ENCODE measurements around the gene MROH2A.
A peak's percentile ranks its signal among the peaks of the same experiment; 100 is the strongest.
"Not testable (repeated sequence)": the region's sequence is repeated elsewhere in the genome, so short reads cannot be mapped to it uniquely, and the experiment has no call there.

The MROH2A gene

DNA sequence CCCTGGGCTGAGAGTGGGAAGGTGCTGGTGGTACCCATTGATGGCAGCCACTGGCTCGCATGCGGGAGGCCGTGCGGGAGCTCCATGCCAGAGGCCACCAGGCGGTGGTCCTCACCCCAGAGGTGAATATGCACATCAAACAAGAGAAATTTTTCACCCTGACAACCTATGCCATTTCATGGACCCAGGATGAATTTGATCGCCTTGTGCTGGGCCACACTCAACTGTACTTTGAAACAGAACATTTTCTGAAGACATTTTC is 30.9 kb upstream of the MROH2A start:
- no peak overlapping the region for H3K27ac ChIP-seq (ENCODE audit: low read depth, low read length)
- no peak overlapping the region for H3K9ac ChIP-seq (ENCODE audit: low read depth in 1 of 2, low read length in 2 of 2)
- H3K9me3 ChIP-seq (ENCODE audit: control insufficient read depth in 1 of 2, low read length in 2 of 2): peaks cover 9 to 11% of the 10 kb centered on the region in 2 donors
- H3K4me3 ChIP-seq (ENCODE audit: low read depth in 1 of 2, low read length in 2 of 2): no peak overlapping the region
- H3K36me3 ChIP-seq (ENCODE audit: control insufficient read depth in 1 of 2, insufficient read depth in 2 of 2, low read length in 2 of 2): no peaks in the 10 kb centered on the region
- peaks cover 5 to 11% of the 10 kb centered on the region in 2 donors for H3K4me1 ChIP-seq (ENCODE audit: control insufficient read depth in 1 of 2, insufficient read depth in 2 of 2, low read length in 2 of 2)
- no peaks in the 10 kb centered on the region for H3K27me3 ChIP-seq (ENCODE audit: control insufficient read depth in 1 of 2, insufficient read depth in 2 of 2, low read length in 2 of 2)

- H3K36me3 ChIP-seq (ENCODE audit: control insufficient read depth in 1 of 2, insufficient read depth in 2 of 2, low read length in 2 of 2); H3K9ac ChIP-seq (ENCODE audit: low read depth in 1 of 2, low read length in 2 of 2); H3K27me3 ChIP-seq (ENCODE audit: control insufficient read depth in 1 of 2, insufficient read depth in 2 of 2, low read length in 2 of 2); H3K27ac ChIP-seq (ENCODE audit: low read depth, low read length); H3K4me3 ChIP-seq (ENCODE audit: low read depth in 1 of 2, low read length in 2 of 2); H3K4me1 ChIP-seq (ENCODE audit: control insufficient read depth in 1 of 2, insufficient read depth in 2 of 2, low read length in 2 of 2): not testable (repeated sequence)
- H3K9me3 ChIP-seq (ENCODE audit: control insufficient read depth in 1 of 2, low read length in 2 of 2): peaks cover 9 to 11% of the 10 kb centered on the region in 2 donors
Observed at GRCh38 chr2:233750689-233751088, 27.4 kb upstream of the MROH2A start.

GRCh38 chr2:233751212-233752009 is 26.7 kb upstream of the MROH2A start:
- not testable (repeated sequence) for H3K36me3 ChIP-seq (ENCODE audit: control insufficient read depth in 1 of 2, insufficient read depth in 2 of 2, low read length in 2 of 2); H3K27me3 ChIP-seq (ENCODE audit: control insufficient read depth in 1 of 2, insufficient read depth in 2 of 2, low read length in 2 of 2)

GRCh38 chr2:233754872-233755611 is 23.1 kb upstream of the MROH2A start:
- Histone ChIP-seq H3K9ac (ENCODE audit: low read depth in 1 of 2, low read length in 2 of 2) (no peak overlapping the region), H3K4me1 (ENCODE audit: control insufficient read depth in 1 of 2, insufficient read depth in 2 of 2, low read length in 2 of 2) (peaks cover 19 to 28% of the 10 kb centered on the region in 2 donors), H3K36me3 (ENCODE audit: control insufficient read depth in 1 of 2, insufficient read depth in 2 of 2, low read length in 2 of 2) (no peaks in the 10 kb centered on the region), H3K9me3 (ENCODE audit: control insufficient read depth in 1 of 2, low read length in 2 of 2) (peaks cover 9 to 11% of the 10 kb centered on the region in 2 donors), H3K4me3 (ENCODE audit: low read depth in 1 of 2, low read length in 2 of 2) (no peak overlapping the region), H3K27me3 (ENCODE audit: control insufficient read depth in 1 of 2, insufficient read depth in 2 of 2, low read length in 2 of 2) (no peaks in the 10 kb centered on the region), H3K27ac (ENCODE audit: low read depth, low read length) (no peak overlapping the region)

More at GRCh38 chr2:233751212-233752009, 26.7 kb upstream of the MROH2A start:
- peaks cover 9 to 11% of the 10 kb centered on the region in 2 donors for H3K9me3 ChIP-seq (ENCODE audit: control insufficient read depth in 1 of 2, low read length in 2 of 2)
- H3K4me3 ChIP-seq (ENCODE audit: low read depth in 1 of 2, low read length in 2 of 2); H3K9ac ChIP-seq (ENCODE audit: low read depth in 1 of 2, low read length in 2 of 2); H3K4me1 ChIP-seq (ENCODE audit: control insufficient read depth in 1 of 2, insufficient read depth in 2 of 2, low read length in 2 of 2); H3K27ac ChIP-seq (ENCODE audit: low read depth, low read length): not testable (repeated sequence)

GRCh38 chr2:233756429-233757081 is 21.6 kb upstream of the MROH2A start:
- Histone ChIP-seq H3K9ac (ENCODE audit: low read depth in 1 of 2, low read length in 2 of 2) (no peak overlapping the region), H3K4me3 (ENCODE audit: low read depth in 1 of 2, low read length in 2 of 2) (no peak overlapping the region), H3K9me3 (ENCODE audit: control insufficient read depth in 1 of 2, low read length in 2 of 2) (no peaks in the 10 kb centered on the region), H3K27ac (ENCODE audit: low read depth, low read length) (no peak overlapping the region), H3K36me3 (ENCODE audit: control insufficient read depth in 1 of 2, insufficient read depth in 2 of 2, low read length in 2 of 2) (no peaks in the 10 kb centered on the region), H3K27me3 (ENCODE audit: control insufficient read depth in 1 of 2, insufficient read depth in 2 of 2, low read length in 2 of 2) (no peaks in the 10 kb centered on the region), H3K4me1 (ENCODE audit: control insufficient read depth in 1 of 2, insufficient read depth in 2 of 2, low read length in 2 of 2) (peaks cover 28 to 41% of the 10 kb centered on the region in 2 donors)

GRCh38 chr2:233758141-233758540 is 20.0 kb upstream of the MROH2A start:
- no peaks in the 10 kb centered on the region for H3K27me3 ChIP-seq (ENCODE audit: control insufficient read depth in 1 of 2, insufficient read depth in 2 of 2, low read length in 2 of 2)

GRCh38 chr2:233758849-233759248 is 19.3 kb upstream of the MROH2A start:
- H3K9ac ChIP-seq (ENCODE audit: low read depth in 1 of 2, low read length in 2 of 2): no peak overlapping the region
- no peaks in the 10 kb centered on the region for H3K9me3 ChIP-seq (ENCODE audit: control insufficient read depth in 1 of 2, low read length in 2 of 2)
- peak overlapping the region; percentile 15 to 19 for H3K4me3 ChIP-seq (ENCODE audit: low read depth in 1 of 2, low read length in 2 of 2)
- H3K4me1 ChIP-seq (ENCODE audit: control insufficient read depth in 1 of 2, insufficient read depth in 2 of 2, low read length in 2 of 2): peaks cover 28 to 44% of the 10 kb centered on the region in 2 donors
- no peaks in the 10 kb centered on the region for H3K27me3 ChIP-seq (ENCODE audit: control insufficient read depth in 1 of 2, insufficient read depth in 2 of 2, low read length in 2 of 2)
- no peaks in the 10 kb centered on the region for H3K36me3 ChIP-seq (ENCODE audit: control insufficient read depth in 1 of 2, insufficient read depth in 2 of 2, low read length in 2 of 2)
- H3K27ac ChIP-seq (ENCODE audit: low read depth, low read length): no peak overlapping the region

More at GRCh38 chr2:233758141-233758540, 20.0 kb upstream of the MROH2A start:
- H3K9ac ChIP-seq (ENCODE audit: low read depth in 1 of 2, low read length in 2 of 2): peak overlapping the region in 1 of 2 donors; percentile 21
- peaks cover 28 to 41% of the 10 kb centered on the region in 2 donors for H3K4me1 ChIP-seq (ENCODE audit: control insufficient read depth in 1 of 2, insufficient read depth in 2 of 2, low read length in 2 of 2)
- H3K27ac ChIP-seq (ENCODE audit: low read depth, low read length): no peak overlapping the region
- H3K9me3 ChIP-seq (ENCODE audit: control insufficient read depth in 1 of 2, low read length in 2 of 2): no peaks in the 10 kb centered on the region
- H3K36me3 ChIP-seq (ENCODE audit: control insufficient read depth in 1 of 2, insufficient read depth in 2 of 2, low read length in 2 of 2): no peaks in the 10 kb centered on the region
- peak overlapping the region in 1 of 2 donors; percentile 15 for H3K4me3 ChIP-seq (ENCODE audit: low read depth in 1 of 2, low read length in 2 of 2)

GRCh38 chr2:233760043-233760442 is 18.1 kb upstream of the MROH2A start, which contains the start of gene UGT1A1:
Gene UGT1A1, plus strand, starts transcription at chr2:233760270. Its CDS starts 18 bp downstream, at chr2:233760288.
- Histone ChIP-seq H3K27me3 (ENCODE audit: control insufficient read depth in 1 of 2, insufficient read depth in 2 of 2, low read length in 2 of 2) (no peaks in the 10 kb centered on the region), H3K27ac (ENCODE audit: low read depth, low read length) (peak within 1 kb of the TSS; percentile 54), H3K9me3 (ENCODE audit: control insufficient read depth in 1 of 2, low read length in 2 of 2) (no peaks in the 10 kb centered on the region), H3K9ac (ENCODE audit: low read depth in 1 of 2, low read length in 2 of 2) (peak within 1 kb of the TSS in 1 of 2 donors; percentile 49), H3K36me3 (ENCODE audit: control insufficient read depth in 1 of 2, insufficient read depth in 2 of 2, low read length in 2 of 2) (no peaks in the 10 kb centered on the region), H3K4me1 (ENCODE audit: control insufficient read depth in 1 of 2, insufficient read depth in 2 of 2, low read length in 2 of 2) (peaks cover 34 to 55% of the 10 kb centered on the region in 2 donors), H3K4me3 (ENCODE audit: low read depth in 1 of 2, low read length in 2 of 2) (peak within 1 kb of the TSS; percentile 51)

DNA sequence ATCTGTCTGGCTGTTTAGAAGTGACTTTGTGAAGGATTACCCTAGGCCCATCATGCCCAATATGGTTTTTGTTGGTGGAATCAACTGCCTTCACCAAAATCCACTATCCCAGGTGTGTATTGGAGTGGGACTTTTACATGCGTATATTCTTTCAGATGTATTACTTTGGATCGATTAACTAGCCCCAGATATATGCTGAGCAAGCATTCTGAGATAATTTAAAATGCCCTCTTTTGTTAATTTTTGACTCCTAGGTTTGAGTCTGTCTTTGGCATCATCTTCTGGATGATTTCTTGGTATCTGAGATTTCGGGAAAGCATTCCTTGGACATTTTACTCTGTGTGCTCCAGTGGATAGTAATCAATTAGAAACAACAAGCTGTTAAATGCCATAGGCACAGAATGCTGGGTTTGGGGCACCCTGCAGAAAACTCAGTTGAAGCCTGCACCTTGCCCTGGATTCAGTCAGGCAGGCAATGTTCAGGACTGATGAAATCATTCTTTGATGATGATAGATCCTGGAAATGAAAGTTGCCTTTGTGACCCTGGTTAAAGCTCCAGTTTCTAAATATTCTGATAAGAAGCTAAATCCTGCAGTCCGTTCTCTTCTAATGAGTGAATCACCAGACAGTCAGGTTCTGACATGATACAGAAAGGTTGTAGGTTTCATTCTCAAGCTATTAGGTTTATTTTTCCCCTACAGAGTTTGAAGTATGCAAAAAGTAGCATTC is 16.9 kb upstream of the MROH2A start:
- no peaks in the 10 kb centered on the region for H3K36me3 ChIP-seq (ENCODE audit: control insufficient read depth in 1 of 2, insufficient read depth in 2 of 2, low read length in 2 of 2)
- no peak overlapping the region for H3K27ac ChIP-seq (ENCODE audit: low read depth, low read length)
- H3K9ac ChIP-seq (ENCODE audit: low read depth in 1 of 2, low read length in 2 of 2): peak overlapping the region; percentile 32 to 49
- H3K9me3 ChIP-seq (ENCODE audit: control insufficient read depth in 1 of 2, low read length in 2 of 2): no peaks in the 10 kb centered on the region
- H3K4me3 ChIP-seq (ENCODE audit: low read depth in 1 of 2, low read length in 2 of 2): peak overlapping the region; percentile 51
- H3K4me1 ChIP-seq (ENCODE audit: control insufficient read depth in 1 of 2, insufficient read depth in 2 of 2, low read length in 2 of 2): peaks cover 35 to 50% of the 10 kb centered on the region in 2 donors
- no peaks in the 10 kb centered on the region for H3K27me3 ChIP-seq (ENCODE audit: control insufficient read depth in 1 of 2, insufficient read depth in 2 of 2, low read length in 2 of 2)
